OCI-LY7 (cell line): ENCODE data around the gene VPS37B. TPM values are rescaled to one million over a fixed set of nuclear protein-coding genes. Genes with fewer than 3 reads are reported as not detected.

Experiments
- BruUV-seq: library from RNA; stranded (reverse); fragments of 400-500 nt; replicated peaks from 2 replicates; lab custom pipeline; 2021; lab: Mats Ljungman, UMichigan
- CTCF ChIA-PET: fragments of 300-600 bp; sonication (Branson Sonifier 250); formaldehyde crosslinking; loops from one replicate; lab custom pipeline; 2022; ENCODE audit warnings: antibody characterized with exemption; ENCODE audit not compliant: unreplicated experiment; lab: Charles Lee
- POLR2A ChIA-PET: fragments of 300-600 bp; sonication (Branson Sonifier 250); formaldehyde crosslinking; loops from one replicate; lab custom pipeline; 2022; ENCODE audit warnings: antibody characterized with exemption; lab: Charles Lee
- DNase-seq: peaks from one replicate; pipeline ENCODE4 v3.0.0-alpha.2; 2015; ENCODE audit warnings: low spot score
- H2AFZ ChIP-seq: fragments of 200-600 bp; sonication (generic), shearing (Covaris generic); 2 replicates; pipeline ENCODE4 v1.6.1; 2014; ENCODE audit warnings: mild to moderate bottlenecking, antibody characterized with exemption, low read length, moderate library complexity
- H3K27ac ChIP-seq: fragments of 200-600 bp; sonication (generic); 2 replicates; pipeline ENCODE4 v1.5.1; 2014; ENCODE audit warnings: mixed run types, low read depth, mild to moderate bottlenecking, moderate library complexity, low read length, inconsistent platforms; ENCODE audit not compliant: poor library complexity, severe bottlenecking
- H3K36me3 ChIP-seq: fragments of 200-600 bp; sonication (generic); 2 replicates; pipeline ENCODE4 v1.6.1; 2014; ENCODE audit warnings: mild to moderate bottlenecking, antibody characterized with exemption, low read length, moderate library complexity, mixed read lengths; ENCODE audit not compliant: insufficient read depth
- H3K4me1 ChIP-seq: fragments of 200-600 bp; sonication (generic); 2 replicates; pipeline ENCODE4 v1.5.1; 2014; ENCODE audit warnings: mild to moderate bottlenecking, low read length; ENCODE audit not compliant: insufficient read depth, poor library complexity, severe bottlenecking
- H3K4me2 ChIP-seq: fragments of 200-600 bp; sonication (generic); 2 replicates; pipeline ENCODE4 v1.6.1; 2014; ENCODE audit warnings: mild to moderate bottlenecking, low read length
- H3K4me3 ChIP-seq: fragments of 200-600 bp; sonication (generic); 2 replicates; pipeline ENCODE4 v1.5.1; 2014; ENCODE audit warnings: mild to moderate bottlenecking, low read depth, low read length; ENCODE audit not compliant: poor library complexity, severe bottlenecking
- H3K79me2 ChIP-seq: fragments of 200-600 bp; sonication (generic); 2 replicates; pipeline ENCODE4 v1.6.1; 2016; ENCODE audit warnings: low read depth, mild to moderate bottlenecking, low read length, moderate library complexity, mixed read lengths; ENCODE audit not compliant: insufficient read depth
- H3K9me2 ChIP-seq: fragments of 200-600 bp; sonication (generic); 2 replicates; pipeline ENCODE4 v1.6.1; 2016; ENCODE audit warnings: mild to moderate bottlenecking, low read length, mixed read lengths; ENCODE audit not compliant: insufficient read depth
- H3K9me3 ChIP-seq: fragments of 200-600 bp; sonication (generic); 2 replicates; pipeline ENCODE4 v1.6.1; 2014; ENCODE audit warnings: mild to moderate bottlenecking, mixed run types, low read length, mixed read lengths
- H4K20me1 ChIP-seq: fragments of 200-600 bp; sonication (generic); 2 replicates; pipeline ENCODE4 v1.6.1; 2014; ENCODE audit warnings: mild to moderate bottlenecking, antibody characterized with exemption, low read length, moderate library complexity, mixed read lengths; ENCODE audit not compliant: insufficient read depth
- EZH2phosphoT487 ChIP-seq: fragments of 200-600 bp; sonication (generic); IDR thresholded peaks from 2 replicates; pipeline ENCODE4 v1.6.1; 2018; ENCODE audit warnings: low read depth, borderline replicate concordance, mild to moderate bottlenecking, mixed run types, antibody characterized with exemption, low read length, moderate library complexity, mixed read lengths
- intact Hi-C: fragments of 100-400 bp; cut with micrococcal nuclease; formaldehyde crosslinking; loops from one replicate; pipeline ENCODE4 v1.10.0; 2022; ENCODE audit not compliant: unreplicated experiment
- total RNA-seq, 2 experiments: library from RNA; depleted of rRNA in 1 of 2; stranded (reverse); fragments of >200 nt in 1 of 2; shearing (Covaris generic) in 1 of 2; gene quantifications; 2 replicates each; pipeline ENCODE4 v1.2.3, GENCODE V29; 2014 to 2022
- TF ChIP-seq, protein P1 (sequence below): fragments of 200-600 bp; sonication (generic); conservative IDR thresholded peaks from 2 replicates; pipeline ENCODE4 v1.5.1; 2014; ENCODE audit warnings: mild to moderate bottlenecking, antibody characterized with exemption, low read length, moderate library complexity, mixed read lengths

The VPS37B gene
- total RNA-seq, 2 experiments from 2014 or later: 1.7 to 2.5 TPM

DNA sequence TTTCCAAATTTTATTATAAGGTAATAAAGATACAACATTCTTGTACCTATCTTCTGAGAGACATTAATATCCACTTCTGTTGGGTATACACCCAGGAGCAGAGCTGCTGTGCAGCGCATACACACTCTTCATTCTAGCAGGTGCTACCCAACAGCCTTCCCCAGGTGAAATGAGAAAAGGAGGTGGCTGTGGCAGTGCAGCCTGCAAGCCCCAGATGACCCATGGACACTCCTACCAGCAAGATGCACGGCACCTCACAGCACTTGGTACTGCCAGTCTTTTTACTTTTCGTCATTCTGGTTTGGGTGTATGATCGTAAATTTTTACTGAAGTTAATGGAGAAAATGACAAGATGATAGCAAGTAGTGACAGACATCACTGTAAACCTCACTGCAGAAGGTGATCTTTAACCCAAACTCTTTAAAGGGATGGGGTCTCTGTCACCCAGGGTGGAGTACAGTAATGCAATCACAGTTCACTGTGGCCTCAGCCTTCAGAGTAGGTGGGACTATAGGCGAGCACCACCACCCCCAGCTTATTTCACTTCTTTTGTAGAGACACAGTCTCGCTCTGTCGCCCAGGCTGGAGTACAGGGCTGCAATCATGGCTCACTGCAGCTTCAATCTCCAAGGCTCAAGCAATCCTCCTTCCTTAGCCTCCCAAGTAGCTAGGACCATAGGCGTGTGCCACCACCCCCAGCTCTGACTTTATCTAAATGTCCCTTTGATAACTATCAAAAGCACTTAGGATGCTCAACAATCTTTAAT is 26.5 kb downstream of the VPS37B start:
- DNase-seq: no peak
- TF ChIP-seq EZH2phosphoT487: no peak
- TF ChIP-seq, protein P1, sequence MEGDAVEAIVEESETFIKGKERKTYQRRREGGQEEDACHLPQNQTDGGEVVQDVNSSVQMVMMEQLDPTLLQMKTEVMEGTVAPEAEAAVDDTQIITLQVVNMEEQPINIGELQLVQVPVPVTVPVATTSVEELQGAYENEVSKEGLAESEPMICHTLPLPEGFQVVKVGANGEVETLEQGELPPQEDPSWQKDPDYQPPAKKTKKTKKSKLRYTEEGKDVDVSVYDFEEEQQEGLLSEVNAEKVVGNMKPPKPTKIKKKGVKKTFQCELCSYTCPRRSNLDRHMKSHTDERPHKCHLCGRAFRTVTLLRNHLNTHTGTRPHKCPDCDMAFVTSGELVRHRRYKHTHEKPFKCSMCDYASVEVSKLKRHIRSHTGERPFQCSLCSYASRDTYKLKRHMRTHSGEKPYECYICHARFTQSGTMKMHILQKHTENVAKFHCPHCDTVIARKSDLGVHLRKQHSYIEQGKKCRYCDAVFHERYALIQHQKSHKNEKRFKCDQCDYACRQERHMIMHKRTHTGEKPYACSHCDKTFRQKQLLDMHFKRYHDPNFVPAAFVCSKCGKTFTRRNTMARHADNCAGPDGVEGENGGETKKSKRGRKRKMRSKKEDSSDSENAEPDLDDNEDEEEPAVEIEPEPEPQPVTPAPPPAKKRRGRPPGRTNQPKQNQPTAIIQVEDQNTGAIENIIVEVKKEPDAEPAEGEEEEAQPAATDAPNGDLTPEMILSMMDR: no peak
- Histone ChIP-seq H3K4me1 (peaks cover 55% of the 10 kb centered on the region), H3K36me3 (no peaks in the 10 kb centered on the region), H3K9me3 (no peaks in the 10 kb centered on the region), H2AFZ (no peak overlapping the region), H3K4me3 (no peak overlapping the region), H3K9me2 (no peaks in the 10 kb centered on the region), H3K4me2 (peak overlapping the region; percentile 10; the same call in 1 of the 2 replicates), H3K27ac (no peak overlapping the region), H3K79me2 (no peaks in the 10 kb centered on the region), H4K20me1 (no peaks in the 10 kb centered on the region)
- BruUV-seq: no TSS peak
- intact Hi-C loops: no loop called here
- POLR2A ChIA-PET: no interaction called here
- CTCF ChIA-PET: interaction anchor here (0.6 kb wide), 1 partner anchor 102 kb away, joined by 4 read pairs; no protein-coding TSS in a partner anchor

DNA sequence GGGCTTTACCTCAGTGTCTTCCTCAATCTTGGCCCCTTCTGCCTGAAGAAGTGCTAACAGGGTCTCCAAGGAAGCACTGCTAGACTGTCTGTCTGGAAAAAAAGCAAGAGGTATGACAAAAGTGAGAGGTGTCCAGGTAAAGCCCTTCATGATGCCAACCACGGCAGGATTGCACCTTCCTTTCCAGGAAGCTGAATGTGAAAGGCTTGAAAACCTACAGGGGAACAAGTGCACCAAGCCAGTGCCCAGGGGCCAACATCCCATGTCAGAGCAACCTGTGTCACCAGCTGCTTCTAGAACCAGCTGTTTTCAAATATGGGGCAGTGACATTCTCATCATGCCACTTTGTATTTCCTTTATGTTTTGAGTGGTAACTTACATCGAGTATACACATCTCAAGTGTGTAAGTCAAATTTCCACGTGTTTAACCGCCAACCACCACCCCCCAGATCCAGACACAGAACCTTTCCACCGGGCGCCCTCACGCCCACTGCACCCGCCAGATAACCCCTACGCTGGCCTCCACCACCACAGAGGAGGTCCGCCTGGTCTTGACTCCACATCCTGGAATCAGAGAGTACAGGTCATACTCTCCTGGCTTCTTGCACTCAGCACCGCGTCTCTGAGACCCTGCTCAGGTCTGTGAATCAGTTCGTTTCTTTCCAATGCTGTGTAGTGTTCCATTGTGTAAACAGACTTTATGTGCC is 27.3 kb downstream of the VPS37B start:
- BruUV-seq: no TSS peak
- H3K27ac ChIP-seq: no peak overlapping the region

More for the DNA sequence above, 27.3 kb downstream of the VPS37B start:
- ChIA-PET CTCF (no interaction called here), POLR2A (interaction anchor here (0.6 kb wide), 1 partner anchor 1829 kb away, joined by 4 read pairs; no protein-coding TSS in a partner anchor)
- H3K9me2 ChIP-seq: no peaks in the 10 kb centered on the region
- no peaks in the 10 kb centered on the region for H3K9me3 ChIP-seq
- H3K4me2 ChIP-seq: no peak overlapping the region
- H2AFZ ChIP-seq: no peak overlapping the region
- no peak for DNase-seq
- no peaks in the 10 kb centered on the region for H4K20me1 ChIP-seq
- TF ChIP-seq, protein P1: no peak
- no peak for TF ChIP-seq EZH2phosphoT487
- H3K79me2 ChIP-seq: no peaks in the 10 kb centered on the region
- H3K4me3 ChIP-seq: no peak overlapping the region
- intact Hi-C loops: no loop called here
- H3K4me1 ChIP-seq: peaks cover 55% of the 10 kb centered on the region
- no peaks in the 10 kb centered on the region for H3K36me3 ChIP-seq
